ENCODE results near the gene ZNF793.
A peak's percentile ranks its signal among the peaks of the same experiment; 100 is the strongest.

The ZNF793 gene

DNA sequence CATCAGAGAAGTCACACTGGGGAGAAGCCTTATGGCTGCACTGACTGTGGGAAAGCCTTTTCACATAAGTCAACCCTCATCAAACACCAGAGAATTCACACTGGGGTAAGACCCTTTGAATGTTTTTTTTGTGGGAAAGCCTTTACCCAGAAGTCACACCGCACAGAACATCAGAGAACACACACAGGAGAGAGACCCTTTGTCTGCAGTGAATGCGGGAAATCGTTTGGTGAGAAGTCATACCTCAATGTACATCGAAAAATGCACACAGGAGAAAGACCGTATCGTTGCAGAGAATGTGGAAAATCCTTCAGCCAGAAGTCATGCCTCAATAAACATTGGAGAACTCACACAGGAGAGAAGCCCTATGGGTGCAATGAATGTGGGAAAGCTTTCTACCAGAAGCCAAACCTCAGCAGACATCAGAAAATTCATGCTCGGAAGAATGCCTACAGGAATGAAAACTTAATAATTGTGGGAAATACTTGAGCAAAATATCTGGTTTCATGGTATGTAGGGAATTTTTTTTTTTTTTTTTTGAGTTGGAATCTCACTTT is 30.7 kb downstream of the ZNF793 start:
- Histone ChIP-seq H3K27me3 (ENCODE audit: insufficient read depth, low read length) (no peaks in the 10 kb centered on the region), H3K9me3 (ENCODE audit: low read length) (peaks cover 32% of the 10 kb centered on the region), H3K4me1 (ENCODE audit: insufficient read depth, low read length, severe bottlenecking) (no peaks in the 10 kb centered on the region), H3K4me3 (ENCODE audit: low read depth, low read length, poor library complexity, severe bottlenecking) (no peak overlapping the region), H3K27ac (ENCODE audit: low read depth, low read length, poor library complexity, severe bottlenecking) (no peak overlapping the region), H3F3A (ENCODE audit: insufficient read depth, low read length) (no peaks in the 10 kb centered on the region), H3K9ac (ENCODE audit: low read length) (no peak overlapping the region), H3K9me2 (ENCODE audit: low read depth, low read length) (no peaks in the 10 kb centered on the region), H3K4me2 (ENCODE audit: low read length) (no peak overlapping the region), H4K20me1 (ENCODE audit: insufficient read depth, low read length) (no peaks in the 10 kb centered on the region), H3K79me2 (ENCODE audit: insufficient read depth, low read length) (no peaks in the 10 kb centered on the region), H3K36me3 (ENCODE audit: insufficient read depth, low read length) (peaks cover 47% of the 10 kb centered on the region), H2AFZ (ENCODE audit: low read length) (no peak overlapping the region)
- TF ChIP-seq, protein P1, sequence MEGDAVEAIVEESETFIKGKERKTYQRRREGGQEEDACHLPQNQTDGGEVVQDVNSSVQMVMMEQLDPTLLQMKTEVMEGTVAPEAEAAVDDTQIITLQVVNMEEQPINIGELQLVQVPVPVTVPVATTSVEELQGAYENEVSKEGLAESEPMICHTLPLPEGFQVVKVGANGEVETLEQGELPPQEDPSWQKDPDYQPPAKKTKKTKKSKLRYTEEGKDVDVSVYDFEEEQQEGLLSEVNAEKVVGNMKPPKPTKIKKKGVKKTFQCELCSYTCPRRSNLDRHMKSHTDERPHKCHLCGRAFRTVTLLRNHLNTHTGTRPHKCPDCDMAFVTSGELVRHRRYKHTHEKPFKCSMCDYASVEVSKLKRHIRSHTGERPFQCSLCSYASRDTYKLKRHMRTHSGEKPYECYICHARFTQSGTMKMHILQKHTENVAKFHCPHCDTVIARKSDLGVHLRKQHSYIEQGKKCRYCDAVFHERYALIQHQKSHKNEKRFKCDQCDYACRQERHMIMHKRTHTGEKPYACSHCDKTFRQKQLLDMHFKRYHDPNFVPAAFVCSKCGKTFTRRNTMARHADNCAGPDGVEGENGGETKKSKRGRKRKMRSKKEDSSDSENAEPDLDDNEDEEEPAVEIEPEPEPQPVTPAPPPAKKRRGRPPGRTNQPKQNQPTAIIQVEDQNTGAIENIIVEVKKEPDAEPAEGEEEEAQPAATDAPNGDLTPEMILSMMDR (IDR thresholded peaks at IDR 0.05; ENCODE audit: low read length), result no peak
- no peak for TF ChIP-seq EZH2 (IDR thresholded peaks at IDR 0.05; ENCODE audit: borderline replicate concordance, low read length)

DNA sequence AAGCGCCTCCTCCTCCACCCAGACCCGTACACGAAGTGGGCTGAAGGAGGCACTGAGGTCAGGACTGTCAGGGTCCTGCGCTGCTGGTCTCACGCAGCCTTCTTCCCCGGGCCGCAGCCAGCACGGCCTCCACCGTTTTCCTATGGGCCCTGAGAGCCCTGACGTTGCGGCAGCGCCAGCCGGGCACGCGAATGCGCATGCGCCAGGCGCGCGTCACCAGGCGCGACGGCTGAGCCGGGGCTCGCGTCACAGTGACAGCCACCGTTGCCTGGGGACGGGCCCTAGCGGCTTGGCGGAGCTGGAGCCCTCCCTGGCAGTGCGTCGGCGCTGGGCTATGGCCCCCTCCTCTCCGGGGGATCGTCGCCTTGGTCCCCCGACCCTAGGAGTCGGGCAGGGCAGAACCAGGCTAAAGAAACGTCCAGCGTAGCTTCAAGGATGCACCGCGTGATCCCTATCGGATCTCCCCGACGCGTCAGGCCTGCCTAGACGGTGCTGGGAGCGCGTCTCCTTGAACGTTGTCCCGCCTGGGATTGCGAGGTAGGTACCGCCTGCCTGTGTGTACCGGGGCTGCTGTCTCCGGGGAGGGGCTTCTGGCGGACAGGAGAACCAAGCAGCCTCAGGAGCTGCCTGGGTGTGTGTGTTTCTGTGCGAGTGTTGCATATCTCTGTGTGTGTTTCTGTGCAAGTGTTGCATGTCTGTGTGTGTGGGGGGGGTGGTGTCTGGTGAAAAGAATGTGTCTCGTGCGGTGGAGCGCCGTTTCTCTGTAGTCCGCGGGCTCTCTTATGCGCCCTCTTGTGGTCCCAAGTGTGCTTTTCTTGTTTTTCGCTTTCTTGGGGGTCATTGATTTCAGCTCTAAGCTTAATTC is 44.6 kb downstream of the ZNF793 start:
- no peak for TF ChIP-seq EZH2 (IDR thresholded peaks at IDR 0.05; ENCODE audit: borderline replicate concordance, low read length)
- TF ChIP-seq, protein P1 (IDR thresholded peaks at IDR 0.05; ENCODE audit: low read length), result peak; percentile 56; the same call in 1 of the 2 replicates
- no peaks in the 10 kb centered on the region for H3K9me2 ChIP-seq (ENCODE audit: low read depth, low read length)
- peak overlapping the region; percentile 30 for H3K27ac ChIP-seq (ENCODE audit: low read depth, low read length, poor library complexity, severe bottlenecking)
- H2AFZ ChIP-seq (ENCODE audit: low read length), result 0 out of 2 replicates have a peak overlapping the region, but pooled peaks have one; percentile 25
- H3F3A ChIP-seq (ENCODE audit: insufficient read depth, low read length), result no peaks in the 10 kb centered on the region
- H3K9me3 ChIP-seq (ENCODE audit: low read length), result peaks cover 26% of the 10 kb centered on the region
- no peaks in the 10 kb centered on the region for H3K79me2 ChIP-seq (ENCODE audit: insufficient read depth, low read length)
- peak overlapping the region; percentile 80 for H3K4me3 ChIP-seq (ENCODE audit: low read depth, low read length, poor library complexity, severe bottlenecking)
- H3K27me3 ChIP-seq (ENCODE audit: insufficient read depth, low read length), result no peaks in the 10 kb centered on the region
- H3K36me3 ChIP-seq (ENCODE audit: insufficient read depth, low read length), result no peaks in the 10 kb centered on the region
- H3K4me1 ChIP-seq (ENCODE audit: insufficient read depth, low read length, severe bottlenecking), result peaks cover 5% of the 10 kb centered on the region
- no peaks in the 10 kb centered on the region for H4K20me1 ChIP-seq (ENCODE audit: insufficient read depth, low read length)
- peak overlapping the region; percentile 69 for H3K4me2 ChIP-seq (ENCODE audit: low read length)
- peak overlapping the region; percentile 72 for H3K9ac ChIP-seq (ENCODE audit: low read length)

DNA sequence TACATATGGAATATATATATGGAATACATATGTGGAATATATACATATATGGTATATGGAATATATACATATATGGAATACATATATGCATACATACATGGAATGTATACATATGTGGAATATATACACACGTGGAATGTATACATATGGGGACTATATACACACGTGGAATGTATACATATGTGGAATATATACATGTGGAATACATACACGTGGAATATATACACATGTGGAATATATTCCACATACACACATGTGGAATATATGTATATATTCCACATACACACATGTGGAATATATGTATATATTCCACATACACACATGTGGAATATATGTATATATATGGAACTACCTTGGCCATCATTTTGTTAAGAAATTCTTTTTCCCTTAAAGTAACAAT is 56.8 kb downstream of the ZNF793 start:
- Histone ChIP-seq H3K4me3 (ENCODE audit: low read depth, low read length, poor library complexity, severe bottlenecking) (no peak overlapping the region), H3K27me3 (ENCODE audit: insufficient read depth, low read length) (no peaks in the 10 kb centered on the region), H3K4me2 (ENCODE audit: low read length) (no peak overlapping the region), H3K9ac (ENCODE audit: low read length) (no peak overlapping the region), H3F3A (ENCODE audit: insufficient read depth, low read length) (no peaks in the 10 kb centered on the region), H3K9me3 (ENCODE audit: low read length) (peaks cover 70% of the 10 kb centered on the region), H3K4me1 (ENCODE audit: insufficient read depth, low read length, severe bottlenecking) (no peaks in the 10 kb centered on the region), H3K9me2 (ENCODE audit: low read depth, low read length) (no peaks in the 10 kb centered on the region), H3K27ac (ENCODE audit: low read depth, low read length, poor library complexity, severe bottlenecking) (no peak overlapping the region), H3K36me3 (ENCODE audit: insufficient read depth, low read length) (peaks cover 39% of the 10 kb centered on the region), H2AFZ (ENCODE audit: low read length) (no peak overlapping the region), H3K79me2 (ENCODE audit: insufficient read depth, low read length) (no peaks in the 10 kb centered on the region), H4K20me1 (ENCODE audit: insufficient read depth, low read length) (no peaks in the 10 kb centered on the region)
- TF ChIP-seq, protein P1 (IDR thresholded peaks at IDR 0.05; ENCODE audit: low read length), result no peak
- no peak for TF ChIP-seq EZH2 (IDR thresholded peaks at IDR 0.05; ENCODE audit: borderline replicate concordance, low read length)

Data from OCI-LY1 (cell line).